Ovary (tissue), 9 donors: Measurements from ENCODE around the gene KCNJ4. TPM values are rescaled to one million over a fixed set of nuclear protein-coding genes. Genes with fewer than 3 reads are reported as not detected.
"Not testable (repeated sequence)": the region's sequence is repeated elsewhere in the genome, so short reads cannot be mapped to it uniquely, and the experiment has no call there.

Experiments used
- DNase-seq, 5 donors: peaks; one replicate each; pipeline ENCODE4 v3.0.0-alpha.2; 2019 to 2020
- H3K27ac ChIP-seq, 2 donors: fragments of 200-600 bp; one replicate each; pipeline versions ENCODE4 v1.5.1 to v1.8.0; 2019 to 2022
- H3K27me3 ChIP-seq: fragments of 200-600 bp; one replicate; pipeline ENCODE4 v1.8.0; 2022
- H3K36me3 ChIP-seq: fragments of 200-600 bp; sonication (generic); one replicate; pipeline ENCODE4 v1.5.1; 2019
- H3K4me1 ChIP-seq: one replicate; pipeline ENCODE4 v1.8.1; 2013; ENCODE audit warnings: mild to moderate bottlenecking, moderate library complexity; ENCODE audit not compliant: insufficient read depth
- H3K4me3 ChIP-seq: fragments of 200-600 bp; sonication (generic); one replicate; pipeline ENCODE4 v1.5.1; 2017
- H3K9me3 ChIP-seq, 2 donors: fragments of 200-600 bp in 1 of 2; sonication (generic) in 1 of 2; one replicate each; pipeline versions ENCODE4 v1.5.1 to v1.8.1; 2013 to 2019; ENCODE audit warnings: mild to moderate bottlenecking in 1 of 2, moderate library complexity in 1 of 2
- CTCF ChIP-seq, 3 donors: fragments of 450-650 bp in 2 of 3; fragments of 200-600 bp in 1 of 3; IDR thresholded peaks; one replicate each; pipeline versions ENCODE4 v1.5.1 to v1.8.0; 2016 to 2022; ENCODE audit warnings: antibody characterized with exemption in 3 of 3, mild to moderate bottlenecking in 1 of 3
- EP300 ChIP-seq: sonication (generic); formaldehyde crosslinking; IDR thresholded peaks from one replicate; pipeline ENCODE4 v1.6.1; 2017; ENCODE audit warnings: antibody characterized with exemption
- POLR2A ChIP-seq: fragments of 450-650 bp; IDR thresholded peaks from one replicate; pipeline ENCODE4 v1.6.1; 2017; ENCODE audit warnings: antibody characterized with exemption, mild to moderate bottlenecking, moderate library complexity
- WGBS, 3 donors: extraction: QIAGEN DNeasy Blood & Tissue Kit in 1 of 3; methylation state at CpG; one replicate each; pipeline versions ENCODE4 v1.1.5 to v1.1.7; 2013 to 2017; 5-methylcytosine and 5-hydroxymethylcytosine counted together
- intact Hi-C, 4 donors: fragments of 100-400 bp; cut with DNase I; formaldehyde crosslinking; loops; one replicate each; pipeline versions ENCODE4 v1.11.0 to v1.15.1; 2022 to 2023
- polyA plus RNA-seq, 2 donors: library from polyadenylated mRNA; stranded (reverse); fragments of 200-250 nt in 1 of 2; fragments of 350-450 nt in 1 of 2; fragmentation: Illumina TruSeq in 1 of 2; extraction: RNeasy Lipid Tissue Mini Kit (QIAGEN cat#74804) in 1 of 2; gene quantifications; one replicate each; pipeline ENCODE4 v1.2.3, GENCODE V29; 2013 to 2014
- total RNA-seq, 7 donors: library from RNA; depleted of rRNA in 2 of 7; stranded (reverse); fragments of >200 nt in 2 of 7; fragmentation: NEBNext Ultra II Directional in 3 of 7; extraction: Animal tissue kit (Norgen Biotek cat#: 25700) in 3 of 7; gene quantifications; one replicate each; pipeline versions ENCODE4 v1.1.0 to v1.2.4, GENCODE V29; 2016 to 2023
- donor health status: DM: no; HTN: no; CAD: no; lungs with moderate emphysema.
- donor health status: DM: no; HTN: no; CAD: no.
- donor health status: Bipolar disorder and iron deficiency.
- donor health status: DM: yes; HTN: yes; CAD: no.
- donor health status: DM: no; HTN: no; CAD: no.
- donor health status: DM: yes; HTN: yes; CAD: no.

KCNJ4 gene
- total and polyA plus RNA-seq, 9 donors: 0.02 to 0.62 TPM; not detected in 7

GRCh38 chr22:38386918-38387317, 68.1 kb downstream of the KCNJ4 start:
- intact Hi-C loops, DNase-seq, H3K27me3 ChIP-seq, H3K36me3 ChIP-seq, H3K9me3 ChIP-seq, H3K4me1 ChIP-seq, H3K27ac ChIP-seq, H3K4me3 ChIP-seq: not testable (repeated sequence)
- WGBS, 3 donors: 40 to 50% (median 50%) methylated on average over 5 of the region's 5 CpGs

GRCh38 chr22:38383417-38383816, 71.6 kb downstream of the KCNJ4 start:
- intact Hi-C loops: no loop called here
- H3K4me3 ChIP-seq: no peak overlapping the region
- WGBS, 3 donors: 71 to 89% (median 81%) methylated on average over 2 of the region's 2 CpGs
- H3K9me3 ChIP-seq: no peaks in the 10 kb centered on the region
- no peaks in the 10 kb centered on the region for H3K36me3 ChIP-seq
- no peak for DNase-seq
- no peak for TF ChIP-seq EP300
- no peak for TF ChIP-seq POLR2A
- no peak for TF ChIP-seq CTCF (IDR thresholded peaks at IDR 0.05)
- no peaks in the 10 kb centered on the region for H3K4me1 ChIP-seq
- H3K27ac ChIP-seq: no peak overlapping the region
- H3K27me3 ChIP-seq: no peaks in the 10 kb centered on the region

- intact Hi-C loops, H3K4me3 ChIP-seq, H3K4me1 ChIP-seq, H3K36me3 ChIP-seq, H3K27me3 ChIP-seq, DNase-seq, H3K9me3 ChIP-seq, H3K27ac ChIP-seq: not testable (repeated sequence)
- WGBS, 3 donors: 66 to 78% (median 71%) methylated on average over 3 of the region's 3 CpGs
Measured at GRCh38 chr22:38381371-38381770, 73.6 kb downstream of the KCNJ4 start.

Other genes with a start within 250 kb of the KCNJ4 start
- 10 to 100 TPM; 24.9 to 48.3 (median 38.6) TPM for gene TMEM184B, start 182.2 kb downstream of the KCNJ4 start, total RNA-seq
- gene TMEM184B, start 182.2 kb downstream of the KCNJ4 start, polyA plus RNA-seq: 10 to 100 TPM; 15.3 to 30.3 TPM
- 100 to 1,000 TPM in 5 of 7 donors, 10 to 100 TPM in 2; 73.2 to 161 (median 105) TPM for gene CSNK1E, start 137.8 kb downstream of the KCNJ4 start, total RNA-seq
- 100 to 1,000 TPM in 1 of 2 donors, 10 to 100 TPM in 1; 61.4 to 135 TPM for gene CSNK1E, start 137.8 kb downstream of the KCNJ4 start, polyA plus RNA-seq
- 1 to 10 TPM in 6 of 7 donors, under 1 TPM in 1; 0.81 to 8.3 (median 2.3) TPM for gene KDELR3, start 12.9 kb upstream of the KCNJ4 start, total RNA-seq
- gene KDELR3, start 12.9 kb upstream of the KCNJ4 start, polyA plus RNA-seq: 10 to 100 TPM in 1 of 2 donors, 1 to 10 TPM in 1; 2.4 to 26.9 TPM
- 100 to 1,000 TPM; 435 to 602 (median 515) TPM for gene DDX17, start 51.1 kb upstream of the KCNJ4 start, total RNA-seq
- 100 to 1,000 TPM; 215 to 412 TPM for gene DDX17, start 51.1 kb upstream of the KCNJ4 start, polyA plus RNA-seq
- 10 to 100 TPM in 1 of 7 donors, 1 to 10 TPM in 5, under 1 TPM in 1; 0.95 to 12.2 (median 2.1) TPM for gene DMC1, start 115.0 kb upstream of the KCNJ4 start, total RNA-seq
- gene DMC1, start 115.0 kb upstream of the KCNJ4 start, polyA plus RNA-seq: 1 to 10 TPM in 1 of 2 donors, under 1 TPM in 1; 0.82 to 2.1 TPM
- gene FAM227A, start 201.2 kb upstream of the KCNJ4 start, total RNA-seq: 1 to 10 TPM in 6 of 7 donors, under 1 TPM in 1; 1.00 to 7.4 (median 2.5) TPM
- under 1 TPM; 0.72 to 0.76 TPM for gene FAM227A, start 201.2 kb upstream of the KCNJ4 start, polyA plus RNA-seq
- 10 to 100 TPM; 15.5 to 45.2 (median 35.0) TPM for gene CBY1, start 201.4 kb upstream of the KCNJ4 start, total RNA-seq
- 10 to 100 TPM; 54.0 to 84.0 TPM for gene CBY1, start 201.4 kb upstream of the KCNJ4 start, polyA plus RNA-seq
- gene TOMM22, start 226.8 kb upstream of the KCNJ4 start, total RNA-seq: 10 to 100 TPM; 30.0 to 68.3 (median 57.7) TPM
- 10 to 100 TPM; 30.6 to 96.3 TPM for gene TOMM22, start 226.8 kb upstream of the KCNJ4 start, polyA plus RNA-seq
- 100 to 1,000 TPM in 1 of 7 donors, 10 to 100 TPM in 6; 43.1 to 138 (median 48.7) TPM for gene JOSD1, start 245.7 kb upstream of the KCNJ4 start, total RNA-seq
- 10 to 100 TPM; 33.6 to 55.2 TPM for gene JOSD1, start 245.7 kb upstream of the KCNJ4 start, polyA plus RNA-seq